Epithelial cell of esophagus (primary cell): ENCODE results near the gene STPG4.
A peak's percentile ranks its signal among the peaks of the same experiment; 100 is the strongest.

Source experiments
- DNase-seq: peaks from one replicate; pipeline ENCODE4 v3.0.0; 2010; ENCODE audit warnings: low read depth
- H3K4me3 ChIP-seq: 2 replicates; pipeline ENCODE4 v1.5.1; 2011; ENCODE audit warnings: mild to moderate bottlenecking, low read length, control low read depth
- CTCF ChIP-seq: IDR thresholded peaks from 2 replicates; pipeline ENCODE4 v1.5.1; 2011; ENCODE audit warnings: low read depth, mild to moderate bottlenecking, low read length, control low read depth, inconsistent platforms; ENCODE audit not compliant: insufficient read depth; ENCODE audit errors: missing control alignments

STPG4 gene

GRCh38 chr2:47155091-47155876 is at the start of gene STPG4:
STPG4 (minus strand) TSS chr2:47155308; CDS start chr2:47155251, 57 bp downstream.
- H3K4me3 ChIP-seq, result no peak within 1 kb of the TSS
- no peak for DNase-seq
- TF ChIP-seq CTCF, result no peak

- no peak for DNase-seq
- TF ChIP-seq CTCF, result no peak
- H3K4me3 ChIP-seq, result no peak overlapping the region
Measured at GRCh38 chr2:47204691-47205090, 49.6 kb upstream of the STPG4 start.

GRCh38 chr2:47203995-47204394 is 48.9 kb upstream of the STPG4 start:
- no peak for DNase-seq
- TF ChIP-seq CTCF, result no peak
- no peak overlapping the region for H3K4me3 ChIP-seq

GRCh38 chr2:47201224-47201623 is 46.1 kb upstream of the STPG4 start:
- TF ChIP-seq CTCF, result no peak
- DNase-seq, result no peak
- no peak overlapping the region for H3K4me3 ChIP-seq

GRCh38 chr2:47198985-47199451 is 43.9 kb upstream of the STPG4 start:
- peak; percentile 75 for DNase-seq
- TF ChIP-seq CTCF, result no peak
- H3K4me3 ChIP-seq, result no peak overlapping the region

GRCh38 chr2:47196499-47196898 is 41.4 kb upstream of the STPG4 start:
- no peak for DNase-seq
- no peak for TF ChIP-seq CTCF
- no peak overlapping the region for H3K4me3 ChIP-seq

GRCh38 chr2:47196046-47196445 is 40.9 kb upstream of the STPG4 start:
- TF ChIP-seq CTCF, result no peak
- no peak overlapping the region for H3K4me3 ChIP-seq
- no peak for DNase-seq
